Trophoblast cell (in vitro differentiated cells and primary cell): ENCODE results near the gene XYLB.
"Not testable (repeated sequence)": the region's sequence is repeated elsewhere in the genome, so short reads cannot be mapped to it uniquely, and the experiment has no call there.

Experiments used
- DNase-seq, 2 donors: peaks; one replicate each; pipeline ENCODE4 v3.0.0-alpha.2; 2016
- H2AFZ ChIP-seq: 2 replicates; pipeline ENCODE4 v1.6.1; 2013; ENCODE audit warnings: low read length, moderate library complexity, mild to moderate bottlenecking; ENCODE audit not compliant: insufficient read depth, poor library complexity
- H2AK5ac ChIP-seq: 2 replicates; pipeline ENCODE4 v1.6.1; 2013; ENCODE audit warnings: mild to moderate bottlenecking, low read length
- H2BK120ac ChIP-seq: 2 replicates; pipeline ENCODE4 v1.6.1; 2013; ENCODE audit warnings: low read length, mild to moderate bottlenecking, moderate library complexity; ENCODE audit not compliant: insufficient read depth, poor library complexity
- H2BK12ac ChIP-seq: 2 replicates; pipeline ENCODE4 v1.6.1; 2013; ENCODE audit warnings: mild to moderate bottlenecking, low read length, moderate library complexity
- H2BK5ac ChIP-seq: 2 replicates; pipeline ENCODE4 v1.6.1; 2013; ENCODE audit warnings: low read length, low read depth, moderate library complexity, mild to moderate bottlenecking; ENCODE audit not compliant: poor library complexity
- H3K14ac ChIP-seq: 2 replicates; pipeline ENCODE4 v1.6.1; 2013; ENCODE audit warnings: mild to moderate bottlenecking, low read length
- H3K18ac ChIP-seq: 2 replicates; pipeline ENCODE4 v1.6.1; 2013; ENCODE audit warnings: mild to moderate bottlenecking, low read length
- H3K23ac ChIP-seq: 2 replicates; pipeline ENCODE4 v1.6.1; 2013; ENCODE audit warnings: low read length
- H3K27ac ChIP-seq: 2 replicates; pipeline ENCODE4 v1.5.1; 2013; ENCODE audit warnings: low read depth, mild to moderate bottlenecking, inconsistent platforms, low read length, moderate library complexity
- H3K27me3 ChIP-seq: 2 replicates; pipeline ENCODE4 v1.6.1; 2013; ENCODE audit warnings: inconsistent platforms, mild to moderate bottlenecking, low read length, moderate library complexity; ENCODE audit not compliant: insufficient read depth
- H3K36me3 ChIP-seq, 2 experiments: 1 replicate in 1 of 2; 2 replicates in 1 of 2; pipeline ENCODE4 v1.6.1; 2013; ENCODE audit warnings: low read length in 2 of 2, mild to moderate bottlenecking in 2 of 2, moderate library complexity in 1 of 2; ENCODE audit not compliant: insufficient read depth in 2 of 2, control insufficient read depth in 1 of 2
- H3K4ac ChIP-seq: 2 replicates; pipeline ENCODE4 v1.6.1; 2013; ENCODE audit warnings: low read depth, mild to moderate bottlenecking, low read length, moderate library complexity
- H3K4me1 ChIP-seq, 2 experiments: 1 replicate in 1 of 2; 2 replicates in 1 of 2; pipeline ENCODE4 v1.6.1; 2013; ENCODE audit warnings: low read length in 2 of 2, mild to moderate bottlenecking in 2 of 2, moderate library complexity in 1 of 2; ENCODE audit not compliant: insufficient read depth in 2 of 2, control insufficient read depth in 1 of 2
- H3K4me2 ChIP-seq: 2 replicates; pipeline ENCODE4 v1.6.1; 2013; ENCODE audit warnings: inconsistent platforms, mild to moderate bottlenecking, low read length, moderate library complexity
- H3K4me3 ChIP-seq: 2 replicates; pipeline ENCODE4 v1.5.1; 2013; ENCODE audit warnings: mild to moderate bottlenecking, low read depth, low read length, inconsistent platforms
- H3K79me1 ChIP-seq: one replicate; pipeline ENCODE4 v1.6.1; 2013; ENCODE audit warnings: low read length
- H3K79me2 ChIP-seq: 2 replicates; pipeline ENCODE4 v1.6.1; 2013; ENCODE audit warnings: low read length, mild to moderate bottlenecking; ENCODE audit not compliant: control insufficient read depth, insufficient read depth, poor library complexity
- H3K9ac ChIP-seq: 2 replicates; pipeline ENCODE4 v1.6.1; 2013; ENCODE audit warnings: mild to moderate bottlenecking, low read length
- H3K9me3 ChIP-seq: 2 replicates; pipeline ENCODE4 v1.6.1; 2013; ENCODE audit warnings: low read depth, mild to moderate bottlenecking, control low read depth, inconsistent platforms, low read length; ENCODE audit not compliant: insufficient read depth
- H4K12ac ChIP-seq: 2 replicates; pipeline ENCODE4 v1.6.1; 2013; ENCODE audit warnings: low read depth, mild to moderate bottlenecking, low read length, moderate library complexity
- H4K8ac ChIP-seq: 2 replicates; pipeline ENCODE4 v1.6.1; 2013; ENCODE audit warnings: low read depth, mild to moderate bottlenecking, low read length, moderate library complexity
- H4K91ac ChIP-seq: one replicate; pipeline ENCODE4 v1.6.1; 2013; ENCODE audit warnings: low read depth, mild to moderate bottlenecking, low read length, moderate library complexity
- WGBS: extraction: QIAGEN DNeasy Blood & Tissue Kit; methylation state at CpG from one replicate; pipeline ENCODE4 v1.1.7; 2013; ENCODE audit warnings: missing lambda C conversion rate; ENCODE audit not compliant: insufficient read length, insufficient coverage; ENCODE audit errors: extremely low coverage; 5-methylcytosine and 5-hydroxymethylcytosine counted together

XYLB gene

DNA sequence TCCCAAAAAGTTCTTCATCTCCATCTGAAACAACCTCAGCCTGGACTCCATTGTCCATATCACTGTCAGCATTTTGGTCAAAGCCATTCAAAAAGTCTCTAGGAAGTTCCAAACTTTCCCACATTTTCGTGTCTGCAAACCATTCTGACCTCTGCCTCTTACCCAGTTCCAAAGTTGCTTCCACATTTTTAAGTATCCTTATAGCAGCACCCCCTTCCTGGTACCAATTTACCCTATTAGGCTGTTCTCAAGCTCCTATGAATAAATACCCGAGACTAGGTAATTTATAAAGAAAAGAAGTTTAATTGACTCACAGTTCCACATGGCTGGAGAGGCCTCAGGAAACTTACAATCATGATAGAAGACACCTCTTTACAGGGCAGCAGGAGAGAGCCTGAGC, 87.1 kb downstream of the XYLB start:
- not testable (repeated sequence) for H3K23ac ChIP-seq, H3K9ac ChIP-seq, H2BK5ac ChIP-seq, H2AK5ac ChIP-seq, H3K4me3 ChIP-seq, DNase-seq, H3K14ac ChIP-seq, H4K91ac ChIP-seq, H2BK12ac ChIP-seq, H3K27me3 ChIP-seq, H3K4me1 ChIP-seq, H3K18ac ChIP-seq, H2AFZ ChIP-seq, H3K36me3 ChIP-seq, H4K8ac ChIP-seq, H3K27ac ChIP-seq, H3K79me1 ChIP-seq, H3K79me2 ChIP-seq, H4K12ac ChIP-seq, H2BK120ac ChIP-seq, H3K4me2 ChIP-seq, H3K4ac ChIP-seq
- no CpG with 5 or more reads among the region's 2 CpGs for WGBS
- peaks cover 11% of the 10 kb centered on the region for H3K9me3 ChIP-seq

DNA sequence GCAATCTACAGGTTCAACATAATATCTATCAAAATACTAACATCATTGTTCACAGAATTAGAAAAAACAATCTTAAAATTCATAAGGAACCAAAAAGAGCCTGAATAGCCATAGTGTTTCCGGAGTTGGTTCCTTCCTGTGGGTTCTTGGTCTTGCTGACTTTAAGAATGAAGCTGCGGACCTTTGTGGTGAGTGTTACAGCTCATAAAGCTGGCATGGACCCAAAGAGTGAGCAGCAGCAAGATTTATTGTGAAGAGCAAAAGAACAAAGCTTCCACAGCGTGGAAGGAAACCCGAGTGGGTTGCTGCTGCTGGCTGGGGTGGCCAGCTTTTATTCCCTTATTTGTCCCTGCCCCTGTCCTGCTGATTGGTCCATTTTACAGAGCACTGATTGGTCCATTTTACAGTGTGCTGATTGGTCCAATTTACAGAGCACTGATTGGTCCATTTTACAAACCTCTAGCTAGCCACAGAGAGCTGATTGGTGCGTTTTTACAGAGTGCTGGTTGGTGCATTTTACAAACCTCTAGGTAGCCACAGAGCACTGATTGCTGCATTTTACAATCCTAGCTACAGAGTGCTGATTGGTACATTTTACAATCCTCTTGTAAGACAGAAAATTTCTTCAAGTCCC, 92.0 kb downstream of the XYLB start:
- H4K91ac ChIP-seq, H3K9ac ChIP-seq, H3K4ac ChIP-seq, H3K4me2 ChIP-seq, H2AK5ac ChIP-seq, H2AFZ ChIP-seq, H3K23ac ChIP-seq, H3K4me3 ChIP-seq, H3K27me3 ChIP-seq, H2BK120ac ChIP-seq, H3K36me3 ChIP-seq, H3K18ac ChIP-seq, H3K4me1 ChIP-seq, DNase-seq, H2BK12ac ChIP-seq, H3K14ac ChIP-seq, H3K79me2 ChIP-seq, H3K79me1 ChIP-seq, H3K9me3 ChIP-seq, H4K8ac ChIP-seq, H4K12ac ChIP-seq, H2BK5ac ChIP-seq, H3K27ac ChIP-seq: not testable (repeated sequence)
- WGBS = no CpG with 5 or more reads among the region's 5 CpGs

DNA sequence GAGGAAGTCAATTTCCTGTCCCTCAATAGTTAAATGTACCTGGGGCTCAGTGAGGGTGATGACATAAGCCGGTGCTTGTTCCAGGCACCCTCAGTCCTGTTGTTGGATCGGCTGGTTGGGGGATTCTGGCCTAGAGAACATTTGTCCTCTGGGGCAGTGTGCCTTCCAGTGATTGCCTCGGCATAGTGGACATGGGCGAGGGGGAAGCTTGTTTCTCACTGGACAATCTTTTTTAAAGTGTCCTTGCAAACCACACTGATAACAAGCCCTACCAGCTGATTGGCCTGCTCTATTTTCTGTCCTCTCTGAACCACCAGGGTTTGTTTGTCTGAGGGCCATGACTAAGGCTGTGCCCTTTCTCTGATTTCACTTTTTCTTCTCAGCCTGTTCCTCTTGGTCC, 96.6 kb downstream of the XYLB start:
- H3K36me3 ChIP-seq, H2BK120ac ChIP-seq, H3K4me2 ChIP-seq: not testable (repeated sequence)

DNA sequence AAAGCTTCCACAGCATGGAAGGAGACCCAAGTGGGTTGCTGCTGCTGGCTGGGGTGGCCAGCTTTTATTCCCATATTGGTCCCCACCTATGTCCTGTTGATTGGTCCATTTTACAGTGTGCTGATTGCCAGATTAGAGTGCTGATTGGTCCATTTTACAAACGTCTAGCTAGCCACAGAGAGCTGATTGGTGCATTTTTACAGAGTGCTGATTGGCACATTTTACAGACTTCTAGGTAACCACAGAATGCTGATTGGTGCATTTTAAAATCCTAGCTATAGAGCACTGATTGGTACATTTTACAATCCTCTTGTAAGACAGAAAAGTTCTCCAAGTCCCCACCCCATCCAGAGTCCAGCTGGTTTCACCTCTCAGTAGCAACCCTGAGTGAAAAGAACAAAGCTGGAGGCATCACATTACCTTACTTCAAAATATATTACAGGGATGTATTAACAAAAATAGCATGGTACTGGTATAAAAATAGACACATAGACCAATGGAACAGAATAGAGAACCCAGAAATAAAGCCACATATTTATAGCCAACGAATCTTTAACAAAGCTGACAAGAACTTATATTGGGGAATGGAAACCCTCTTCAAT, 99.6 kb downstream of the XYLB start:
- Histone ChIP-seq H3K79me1 (no peaks in the 10 kb centered on the region), H4K8ac (no peak overlapping the region), H4K12ac (no peak overlapping the region), H2AFZ (no peak overlapping the region), H3K4ac (no peak overlapping the region), H3K27me3 (no peaks in the 10 kb centered on the region), H3K4me3 (no peak overlapping the region), H3K9me3 (no peaks in the 10 kb centered on the region), H3K18ac (no peak overlapping the region), H3K23ac (no peak overlapping the region), H2AK5ac (no peak overlapping the region), H2BK5ac (no peak overlapping the region), H3K4me2 (no peak overlapping the region), H3K27ac (no peak overlapping the region), H3K79me2 (no peaks in the 10 kb centered on the region), H2BK120ac (no peak overlapping the region), H3K14ac (no peak overlapping the region), H3K4me1 (no peaks in the 10 kb centered on the region), H3K36me3 (no peaks in the 10 kb centered on the region), H2BK12ac (no peak overlapping the region), H4K91ac (no peak overlapping the region), H3K9ac (no peak overlapping the region)
- WGBS = no CpG with 5 or more reads among the region's 2 CpGs
- no peak for DNase-seq

More for the DNA sequence above, 96.6 kb downstream of the XYLB start:
- H3K18ac ChIP-seq, H4K12ac ChIP-seq, H3K23ac ChIP-seq, H4K8ac ChIP-seq, H3K9ac ChIP-seq, H4K91ac ChIP-seq, H3K79me2 ChIP-seq, H2AK5ac ChIP-seq, H3K4ac ChIP-seq, H3K27ac ChIP-seq, H3K14ac ChIP-seq, H2BK12ac ChIP-seq, DNase-seq, H2AFZ ChIP-seq, H2BK5ac ChIP-seq, H3K9me3 ChIP-seq, H3K79me1 ChIP-seq, H3K4me3 ChIP-seq, H3K4me1 ChIP-seq, H3K27me3 ChIP-seq: not testable (repeated sequence)
- WGBS = no CpG with 5 or more reads among the region's 4 CpGs
